ENCODE results near the gene MYT1.
"Not testable (repeated sequence)": the region's sequence is repeated elsewhere in the genome, so short reads cannot be mapped to it uniquely, and the experiment has no call there.

GRCh38 chr20:64123517-64123916, 40.7 kb upstream of the MYT1 start:
- not testable (repeated sequence) for TF ChIP-seq CTCF, POLR2A (IDR thresholded peaks at IDR 0.05)
